CD4-positive, alpha-beta T cell treated with Interleukin-4 for 1 hour (primary cell): Measurements from ENCODE around the gene REC8.
A peak's percentile ranks its signal among the peaks of the same experiment; 100 is the strongest.
"Not testable (repeated sequence)": the region's sequence is repeated elsewhere in the genome, so short reads cannot be mapped to it uniquely, and the experiment has no call there.

ENCODE experiments used
- DNase-seq, 2 donors: peaks; one replicate each; pipeline ENCODE4 v3.0.0-alpha.2; 2020 to 2022

REC8 gene

DNA sequence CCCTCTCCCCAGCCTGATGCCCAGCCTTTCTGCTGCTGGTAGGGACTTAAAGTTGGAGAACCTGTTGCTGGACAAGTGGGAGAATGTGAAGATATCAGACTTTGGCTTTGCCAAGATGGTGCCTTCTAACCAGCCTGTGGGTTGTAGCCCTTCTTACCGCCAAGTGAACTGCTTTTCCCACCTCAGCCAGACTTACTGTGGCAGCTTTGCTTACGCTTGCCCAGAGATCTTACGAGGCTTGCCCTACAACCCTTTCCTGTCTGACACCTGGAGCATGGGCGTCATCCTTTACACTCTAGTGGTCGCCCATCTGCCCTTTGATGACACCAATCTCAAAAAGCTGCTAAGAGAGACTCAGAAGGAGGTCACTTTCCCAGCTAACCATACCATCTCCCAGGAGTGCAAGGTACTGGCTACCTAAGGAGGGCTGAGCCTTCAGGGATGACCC, 35.2 kb downstream of the REC8 start:
- peak in 1 of 2 donors; percentile 37 for DNase-seq

DNA sequence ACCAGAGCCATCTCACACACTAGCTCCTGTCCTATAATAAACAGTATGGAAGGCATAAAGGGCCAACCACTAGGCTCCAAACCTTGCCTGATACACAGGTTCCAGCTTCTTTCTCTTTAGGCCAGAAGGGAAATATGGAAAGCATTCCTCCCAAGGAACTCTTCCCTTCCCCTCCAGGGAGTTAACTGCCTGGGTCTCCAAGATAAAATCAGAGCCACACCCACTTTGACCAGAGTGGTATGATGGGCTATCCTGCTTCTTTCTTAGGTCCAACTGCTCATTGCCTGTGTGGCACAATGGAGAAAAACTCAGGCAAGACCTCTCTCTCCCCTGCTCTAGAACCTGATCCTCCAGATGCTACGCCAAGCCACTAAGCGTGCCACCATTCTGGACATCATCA, 35.7 kb downstream of the REC8 start:
- no peak for DNase-seq

DNA sequence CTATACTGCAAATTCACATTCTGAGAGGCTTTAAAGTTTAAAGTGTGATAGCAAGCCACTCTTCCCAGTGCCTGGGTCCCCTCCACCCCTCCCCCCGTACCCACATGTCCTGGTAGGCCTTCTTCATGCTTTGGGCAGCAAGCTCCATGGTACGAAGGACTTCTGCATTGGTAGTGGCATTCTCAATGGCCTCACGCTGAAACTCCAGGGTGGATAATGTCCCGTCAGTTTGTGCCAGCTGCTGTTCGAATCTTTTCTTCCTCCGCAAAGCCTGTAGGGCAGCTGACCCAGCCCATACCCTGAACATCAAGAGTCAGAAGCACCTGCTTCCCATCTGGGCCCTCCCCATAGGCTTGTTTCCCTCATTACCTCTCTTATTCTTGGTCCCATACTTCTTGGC, 39.4 kb downstream of the REC8 start:
- no peak for DNase-seq

DNA sequence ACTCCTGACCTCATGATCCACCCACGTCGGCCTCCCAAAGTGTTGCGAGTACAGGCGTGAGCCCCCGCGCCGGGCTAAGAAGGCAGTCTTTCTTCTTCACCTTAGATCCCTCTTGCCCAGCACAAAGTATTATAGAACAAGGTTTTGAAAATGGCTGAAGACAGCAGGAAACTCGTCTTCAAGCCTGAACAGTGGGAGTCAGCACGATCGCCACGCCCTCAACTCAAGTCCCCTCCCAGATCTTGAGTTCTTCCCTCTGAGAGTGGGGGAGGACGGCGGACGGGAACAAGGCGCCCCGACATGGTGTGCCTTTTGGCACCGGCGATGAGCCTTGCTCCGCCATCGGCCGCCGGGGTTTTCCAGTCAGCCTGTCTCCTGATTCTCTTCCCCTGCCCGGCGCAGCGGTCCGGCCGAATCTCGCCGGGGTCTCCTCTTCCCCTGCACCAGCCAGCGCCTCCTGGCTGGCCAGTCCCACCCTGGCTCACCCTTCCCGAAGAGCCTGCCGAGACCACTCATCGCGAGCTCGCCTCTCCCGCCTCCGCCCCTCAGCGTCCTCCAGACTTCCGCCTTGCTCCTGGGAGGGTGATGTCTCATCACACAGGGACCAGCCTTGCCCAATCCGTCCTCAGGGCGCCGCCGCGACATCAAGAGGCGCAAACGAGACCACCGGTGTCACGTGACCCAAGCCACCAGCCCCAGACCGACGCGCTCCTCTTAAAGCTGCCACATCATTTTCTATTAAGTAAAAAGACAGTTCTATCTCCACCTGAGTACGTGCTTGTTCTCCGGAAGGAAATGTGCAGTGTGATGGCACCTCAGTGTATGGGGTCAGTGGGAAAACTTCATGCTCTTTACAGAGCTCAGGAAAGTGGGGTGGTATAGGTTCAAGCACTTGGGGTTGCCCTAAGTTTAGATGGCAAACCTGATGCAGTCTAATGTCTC, 41.3 kb downstream of the REC8 start, which contains the start of gene CHMP4A:
Gene CHMP4A, minus strand, starts transcription at position 565 of the 942 bp plus-strand sequence. Its CDS starts 49 bp downstream, at position 516.
- peak; percentile 97 to 98 for DNase-seq

DNA sequence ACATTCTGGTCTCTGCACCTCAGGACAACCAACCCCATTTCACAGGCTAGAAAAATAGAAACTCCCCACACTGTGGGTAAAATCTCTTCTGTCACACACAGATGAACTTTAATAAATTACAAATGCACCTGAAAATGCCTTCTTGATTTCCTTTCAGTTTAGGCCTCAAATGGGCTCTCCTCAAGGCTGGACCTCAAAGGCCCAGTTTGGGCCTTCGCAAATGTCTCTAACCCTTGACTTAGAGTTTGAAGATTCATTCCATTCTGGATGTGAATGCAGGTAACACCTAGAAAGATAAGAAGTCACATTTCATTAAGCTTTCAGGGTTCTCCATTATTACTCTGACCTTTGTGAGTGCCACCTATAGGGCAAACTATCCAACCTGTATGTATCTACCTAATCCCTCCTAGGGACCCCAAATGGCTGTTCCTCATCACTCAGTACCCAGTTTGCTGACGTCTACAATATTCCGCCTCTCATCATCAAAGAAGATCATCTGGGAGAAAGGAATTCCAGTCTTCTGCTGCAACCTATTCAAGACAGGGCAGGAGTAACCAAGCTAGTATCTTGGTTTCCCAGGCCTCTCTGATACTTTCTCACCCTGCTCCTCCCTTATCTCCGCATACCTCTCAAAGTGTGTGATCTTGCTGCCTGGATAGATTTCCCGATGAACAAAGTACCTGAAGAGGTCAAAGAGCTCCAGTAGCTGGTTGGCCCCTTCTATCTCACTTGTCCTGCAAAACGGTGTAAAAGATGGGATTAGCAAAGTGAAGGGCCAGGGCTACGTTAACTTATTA, 42.2 kb downstream of the REC8 start:
- no peak for DNase-seq

DNA sequence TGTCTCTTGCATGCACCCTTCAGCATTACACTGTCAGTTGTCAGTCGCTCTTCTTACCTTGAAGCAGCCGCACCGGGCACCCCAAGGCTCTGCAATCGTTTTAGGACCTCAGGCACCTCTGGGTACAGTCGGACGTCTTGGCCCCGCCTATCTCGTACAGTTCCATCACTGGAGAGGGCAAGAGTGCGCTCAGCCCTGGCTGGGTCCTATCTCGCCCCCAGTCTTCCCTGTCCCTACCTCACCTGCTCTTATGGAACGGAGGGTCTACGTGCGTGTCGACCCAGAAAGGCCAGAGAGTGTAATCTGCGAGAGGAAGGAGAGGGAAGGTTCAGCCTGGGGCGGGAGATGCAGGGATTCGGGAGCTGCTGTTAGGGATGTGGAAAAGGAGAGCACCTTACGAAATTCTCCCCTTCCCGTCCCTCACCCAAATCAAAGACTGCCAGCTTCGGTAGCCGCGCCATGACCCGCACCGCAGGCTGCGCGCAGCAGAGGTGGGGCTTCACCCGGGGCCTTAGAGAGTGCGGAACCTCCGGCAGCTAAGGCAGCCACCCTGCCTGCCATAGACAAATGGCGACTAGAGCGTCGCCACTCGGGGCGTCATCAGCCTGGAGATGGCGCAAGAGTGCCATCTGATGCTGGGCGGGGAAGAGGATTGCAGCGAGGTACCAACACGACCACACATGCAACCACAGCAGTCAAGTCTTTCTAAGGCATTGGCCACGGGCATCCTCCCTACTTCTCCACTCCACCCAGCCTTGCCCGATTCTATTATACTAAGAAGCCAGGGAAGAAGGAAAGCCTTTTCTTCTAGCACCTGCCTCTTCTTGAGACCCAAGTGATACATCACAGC, 43.8 kb downstream of the REC8 start, which contains the start of gene MDP1:
Gene MDP1, minus strand, starts transcription at position 572 of the 850 bp plus-strand sequence. Its CDS starts 111 bp downstream, at position 461.
- DNase-seq: peak; percentile 92

DNA sequence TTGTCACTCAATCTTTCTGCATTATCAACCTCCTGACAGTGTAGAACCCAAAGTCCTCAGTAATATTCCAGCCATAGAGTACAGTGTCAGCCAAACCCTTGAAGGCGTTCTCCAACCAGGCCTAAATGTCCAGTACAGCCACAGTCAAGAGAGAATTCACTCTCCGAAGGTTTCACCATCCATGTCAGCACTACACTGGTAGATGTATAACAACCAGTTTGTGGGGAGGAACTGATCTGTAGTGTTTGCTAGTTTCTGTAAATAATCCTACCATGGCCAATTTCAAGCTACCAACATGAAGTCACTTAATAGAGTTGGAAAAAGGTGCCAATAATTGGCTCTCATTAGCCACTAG, 44.4 kb downstream of the REC8 start:
- no peak for DNase-seq

DNA sequence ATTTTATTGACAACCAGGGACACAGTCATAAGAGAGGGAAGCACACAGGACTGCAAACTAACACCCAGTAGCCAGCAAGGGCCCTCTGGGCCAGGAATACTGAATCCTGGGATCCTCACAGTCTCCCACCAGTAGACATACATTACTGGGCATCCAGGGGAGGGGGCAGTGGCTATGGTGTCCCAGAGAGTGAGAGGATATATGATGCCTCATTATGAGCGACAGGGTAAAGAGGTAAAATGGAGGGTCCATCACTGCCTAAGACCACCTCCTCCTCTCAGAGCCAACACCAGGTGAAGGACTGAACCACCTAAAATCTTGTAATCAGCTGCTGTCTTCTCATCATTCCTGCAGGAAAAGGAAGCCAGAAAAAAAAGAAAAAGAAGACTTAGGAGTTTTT, 45.0 kb downstream of the REC8 start:
- DNase-seq: not testable (repeated sequence)

DNA sequence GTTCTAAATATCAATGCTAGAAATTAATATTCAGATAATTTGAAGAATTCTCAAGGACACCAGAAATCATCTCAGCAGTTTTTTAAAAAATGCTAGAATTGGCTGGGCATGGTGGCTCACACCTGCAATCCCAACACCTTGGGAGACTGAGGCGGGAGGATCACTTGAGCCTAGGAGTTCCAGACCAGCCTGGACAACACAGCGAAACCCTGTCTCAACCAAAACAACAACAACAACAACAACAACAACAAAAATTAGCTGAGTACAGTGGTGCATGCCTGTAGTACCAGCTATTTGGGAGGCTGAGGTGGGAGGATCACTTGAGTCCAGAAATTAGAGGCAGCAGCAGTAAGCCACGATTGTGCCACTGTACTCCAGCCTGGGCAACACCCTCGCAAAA, 47.2 kb downstream of the REC8 start:
- DNase-seq: no peak

DNA sequence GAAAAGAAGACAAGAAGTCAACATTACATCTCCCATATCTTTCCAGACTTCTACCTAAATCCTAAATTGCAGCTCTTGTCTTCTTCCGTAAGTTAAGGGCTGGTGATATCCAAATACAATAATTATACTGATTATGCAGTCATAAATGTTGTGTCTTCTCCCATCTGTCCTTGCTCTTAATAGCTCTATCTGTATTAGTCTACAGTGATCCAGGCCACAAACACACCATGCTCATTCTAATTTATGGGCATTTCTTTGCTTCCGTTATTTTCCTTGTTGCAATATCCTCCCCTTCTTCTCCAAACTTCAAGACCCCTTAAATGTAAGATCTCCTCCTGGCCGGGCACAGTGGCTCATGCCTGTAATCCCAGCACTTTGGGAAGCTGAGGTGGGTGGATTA, 47.6 kb downstream of the REC8 start:
- no peak for DNase-seq

DNA sequence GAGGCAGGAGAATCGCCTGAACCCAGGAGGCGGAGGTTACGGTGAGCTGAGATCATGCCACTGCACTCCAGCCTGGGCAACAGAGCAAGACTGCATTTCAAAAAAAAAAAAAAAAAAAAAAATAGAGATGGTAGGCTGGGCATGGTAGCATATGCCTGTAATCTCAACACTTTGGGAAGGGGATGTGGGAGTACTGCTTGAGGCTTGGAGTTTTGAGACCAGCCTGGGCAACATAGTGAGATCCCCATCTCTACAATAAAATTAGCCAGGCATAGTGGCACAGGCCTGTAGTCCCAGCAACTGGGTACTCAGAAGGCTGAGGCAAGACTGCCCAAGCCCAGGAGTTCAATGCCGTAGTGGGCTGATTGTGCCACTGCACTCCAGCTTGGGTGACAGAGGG, 51.1 kb downstream of the REC8 start:
- not testable (repeated sequence) for DNase-seq

DNA sequence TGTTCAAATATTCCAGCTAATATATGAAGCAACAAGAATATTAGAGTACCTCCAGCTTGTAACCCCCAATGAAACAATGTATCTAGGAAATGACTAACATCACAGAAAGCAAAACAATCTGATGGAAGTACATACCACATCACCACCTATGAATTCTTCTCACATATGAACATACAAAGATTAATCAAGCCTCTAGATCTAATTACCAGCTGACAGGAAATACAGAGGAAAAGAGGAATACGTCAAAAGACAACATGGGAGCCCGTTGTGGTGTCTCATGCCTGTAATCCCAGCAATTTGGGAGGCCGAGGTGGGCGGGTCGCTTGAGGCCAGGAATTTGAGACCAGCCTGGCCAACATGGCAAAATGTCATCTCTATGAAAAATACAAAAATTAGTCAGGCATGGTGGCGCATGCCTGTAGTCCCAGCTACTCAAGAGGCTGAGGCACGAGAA, 52.8 kb downstream of the REC8 start:
- no peak for DNase-seq

DNA sequence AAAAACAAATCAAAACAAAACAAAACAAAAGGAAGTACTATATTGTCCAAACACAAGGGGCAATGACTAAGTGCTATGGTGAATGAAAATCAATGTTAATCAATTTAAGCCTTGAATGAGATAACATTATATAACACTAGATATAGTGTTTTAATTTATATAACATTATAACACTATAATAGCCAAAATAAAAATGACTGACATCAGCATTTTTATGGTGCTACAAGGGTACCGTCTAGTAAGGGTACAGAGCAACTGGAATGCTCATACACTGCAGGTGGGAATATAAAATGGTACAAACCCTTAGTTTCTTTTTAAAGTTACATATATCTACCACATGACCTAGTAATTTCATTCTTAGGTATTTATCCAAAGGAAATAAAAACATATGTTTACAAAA, 54.6 kb downstream of the REC8 start:
- no peak for DNase-seq

DNA sequence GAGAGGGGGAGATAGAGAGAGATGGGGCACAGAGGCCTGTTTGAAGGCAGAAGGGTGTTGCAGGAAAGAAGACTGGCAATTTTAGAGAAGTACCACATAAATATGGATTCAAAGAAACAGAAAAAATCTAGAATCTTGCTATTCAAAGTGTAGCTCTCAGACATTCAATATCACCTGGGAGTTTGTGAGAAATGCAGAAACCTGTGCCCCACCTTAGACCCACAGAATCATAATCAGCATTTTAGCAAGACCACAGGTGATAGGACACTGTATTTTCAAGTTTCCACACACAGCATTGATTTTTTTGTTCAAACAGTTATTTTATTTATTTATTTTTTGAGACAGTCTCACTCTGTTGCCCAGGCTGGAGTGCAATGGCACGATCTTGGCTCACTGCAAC, 57.0 kb downstream of the REC8 start:
- no peak for DNase-seq
